HG03025 (cell line): ENCODE results near the gene DHX57.
A peak's percentile ranks its signal among the peaks of the same experiment; 100 is the strongest.
"Not testable (repeated sequence)": the region's sequence is repeated elsewhere in the genome, so short reads cannot be mapped to it uniquely, and the experiment has no call there.

Experiments
- ATAC-seq: cut with Tn5 transposase; IDR thresholded peaks from one replicate; pipeline ENCODE4 v1.9.1; 2021; ENCODE audit warnings: mild to moderate bottlenecking, moderate library complexity; ENCODE audit not compliant: unreplicated experiment, low FRiP score

DHX57 gene

DNA sequence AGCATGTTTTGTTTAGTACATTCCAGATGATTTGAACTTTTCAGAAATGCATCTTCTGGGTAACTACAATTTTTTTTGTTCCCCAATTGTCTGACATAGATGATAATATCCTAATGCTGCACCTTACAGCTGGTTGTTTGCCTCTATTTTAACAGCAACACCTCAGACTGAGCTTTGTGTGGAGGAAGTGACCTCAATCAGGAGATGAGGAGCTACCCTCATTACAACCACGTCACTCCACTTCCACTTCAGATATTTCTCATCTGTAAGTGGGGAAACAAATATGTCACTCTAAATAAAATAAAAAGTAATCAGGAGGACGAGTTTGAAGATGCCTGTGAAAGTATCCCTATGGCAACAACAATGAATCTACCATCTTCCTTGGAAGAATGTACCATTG is 112.5 kb downstream of the DHX57 start:
- no peak for ATAC-seq

DNA sequence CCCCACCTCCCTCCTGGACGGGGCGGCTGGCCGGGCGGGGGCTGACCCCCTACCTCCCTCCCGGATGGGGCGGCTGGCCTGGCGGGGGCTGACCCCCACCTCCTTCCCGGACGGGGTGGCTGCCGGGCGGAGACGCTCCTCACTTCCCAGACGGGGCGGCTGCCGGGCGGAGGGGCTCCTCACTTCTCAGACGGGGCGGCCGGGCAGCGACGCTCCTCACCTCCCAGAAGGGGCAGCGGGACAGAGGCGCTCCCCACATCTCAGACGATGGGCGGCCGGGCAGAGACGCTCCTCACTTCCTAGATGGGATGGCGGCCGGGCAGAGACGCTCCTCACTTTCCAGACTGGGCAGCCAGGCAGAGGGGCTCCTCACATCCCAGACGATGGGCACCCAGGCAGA is 119.8 kb downstream of the DHX57 start:
- not testable (repeated sequence) for ATAC-seq

DNA sequence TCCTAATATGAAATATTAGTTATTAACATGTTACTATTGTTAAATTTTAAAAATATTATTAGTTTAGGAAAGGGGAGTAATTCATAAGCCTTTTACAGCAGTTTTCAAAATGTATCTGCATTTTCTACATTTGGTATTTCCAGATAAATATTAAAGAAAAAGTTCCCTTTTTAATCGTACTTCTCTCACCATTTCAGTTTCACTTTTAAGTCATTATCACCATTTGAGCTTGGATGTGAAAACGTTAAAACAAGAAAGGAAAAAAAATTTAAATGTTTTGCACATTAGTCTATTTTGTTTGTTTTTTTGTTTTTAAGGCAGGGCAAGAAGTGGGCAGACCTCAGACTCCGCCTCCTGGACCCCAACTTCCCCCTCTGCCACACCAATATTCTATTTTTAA is 121.2 kb downstream of the DHX57 start:
- no peak for ATAC-seq

DNA sequence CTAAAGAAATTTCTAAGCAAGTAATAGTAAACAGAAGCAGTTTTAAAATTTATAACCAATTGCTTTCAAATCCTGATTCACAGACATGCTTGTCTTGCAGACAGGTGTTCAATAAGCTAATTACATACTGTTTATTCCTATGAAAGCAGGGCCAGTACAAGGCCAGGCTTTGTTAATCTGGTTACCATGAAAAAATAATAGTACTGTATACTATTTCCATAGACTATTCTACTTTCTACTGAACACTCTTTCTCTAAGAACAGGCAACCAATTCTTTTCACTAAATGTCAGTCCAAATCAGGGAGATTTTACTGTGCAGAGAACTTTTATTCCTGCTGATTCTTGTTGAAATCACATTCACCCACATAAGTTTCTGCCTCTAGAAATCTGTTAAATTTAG is 121.7 kb downstream of the DHX57 start:
- ATAC-seq: no peak

DNA sequence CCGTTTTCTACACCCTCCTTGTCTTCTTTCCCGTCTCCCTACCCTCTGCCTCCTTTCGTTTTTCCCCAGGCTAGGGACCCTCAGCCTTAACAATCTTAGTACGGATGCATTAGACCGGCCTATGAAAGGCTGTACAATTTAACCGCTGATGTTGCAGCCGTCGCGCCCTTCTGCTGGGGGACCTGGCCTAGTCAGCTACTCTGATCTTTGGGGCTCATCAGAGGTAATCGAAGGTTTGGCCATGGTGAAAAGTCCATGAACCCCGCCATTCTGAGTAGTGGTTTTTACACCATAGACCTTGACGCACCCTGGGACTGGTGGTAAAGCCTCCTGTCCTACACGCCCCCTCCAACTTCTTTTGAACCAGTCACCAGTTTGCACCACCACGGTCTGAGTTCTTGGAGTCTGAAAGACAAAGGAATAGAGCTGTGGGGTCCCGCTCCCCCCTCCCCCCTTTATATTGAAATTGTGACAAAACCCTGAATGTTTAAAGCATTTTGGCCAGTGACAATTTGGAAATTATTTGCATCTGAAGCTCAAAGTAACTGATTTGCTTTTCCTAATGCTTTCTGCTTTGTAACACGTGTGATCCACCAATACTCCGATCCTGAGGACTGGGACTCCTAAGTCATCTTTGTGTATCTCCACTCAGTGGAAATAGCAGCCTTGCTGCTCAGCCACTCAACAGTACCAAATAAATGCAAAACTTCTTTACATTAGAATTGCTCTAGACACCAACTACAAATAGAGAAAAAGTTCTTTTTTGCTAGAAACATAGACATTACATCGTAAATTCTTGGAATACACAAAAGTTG is 123.9 kb downstream of the DHX57 start:
- no peak for ATAC-seq

DNA sequence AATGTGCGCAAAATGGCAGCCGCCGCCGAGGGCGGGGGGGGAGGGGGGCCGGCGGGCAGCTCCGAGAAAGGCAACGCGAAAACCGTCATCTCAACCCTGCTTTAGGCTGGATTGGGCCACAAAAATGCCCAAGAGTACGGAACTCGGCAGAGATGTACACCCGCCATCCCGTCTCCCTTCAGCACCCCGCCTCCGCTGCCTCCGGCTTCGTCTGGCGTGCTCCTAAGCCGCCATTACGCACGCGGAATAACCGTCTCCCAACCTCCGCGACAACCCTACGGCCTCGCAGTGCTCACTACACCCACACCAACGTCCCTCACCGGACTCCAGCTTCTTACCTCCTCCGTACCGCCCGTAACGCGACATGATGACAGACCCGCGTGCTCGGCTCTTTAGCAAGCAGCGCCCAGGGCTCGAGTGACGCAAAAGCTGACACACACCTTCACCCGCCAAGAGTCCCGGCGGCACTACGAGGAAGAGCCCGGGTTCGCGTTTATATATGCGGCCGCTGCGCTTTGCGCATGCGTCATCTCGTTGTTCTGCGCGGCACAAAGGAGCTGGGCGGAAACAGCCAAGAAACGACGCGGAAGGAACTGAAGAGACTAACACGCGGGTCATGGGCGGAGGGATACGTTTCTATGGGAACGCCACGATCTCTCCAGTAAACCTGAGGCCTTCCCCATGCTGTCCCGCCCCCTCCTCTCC is 124.7 kb downstream of the DHX57 start, which contains the start of gene SRSF7:
Gene SRSF7, minus strand, starts transcription at position 471 of the 705 bp plus-strand sequence. Its CDS starts 105 bp downstream, at position 366.
- peak; percentile 77 for ATAC-seq

DNA sequence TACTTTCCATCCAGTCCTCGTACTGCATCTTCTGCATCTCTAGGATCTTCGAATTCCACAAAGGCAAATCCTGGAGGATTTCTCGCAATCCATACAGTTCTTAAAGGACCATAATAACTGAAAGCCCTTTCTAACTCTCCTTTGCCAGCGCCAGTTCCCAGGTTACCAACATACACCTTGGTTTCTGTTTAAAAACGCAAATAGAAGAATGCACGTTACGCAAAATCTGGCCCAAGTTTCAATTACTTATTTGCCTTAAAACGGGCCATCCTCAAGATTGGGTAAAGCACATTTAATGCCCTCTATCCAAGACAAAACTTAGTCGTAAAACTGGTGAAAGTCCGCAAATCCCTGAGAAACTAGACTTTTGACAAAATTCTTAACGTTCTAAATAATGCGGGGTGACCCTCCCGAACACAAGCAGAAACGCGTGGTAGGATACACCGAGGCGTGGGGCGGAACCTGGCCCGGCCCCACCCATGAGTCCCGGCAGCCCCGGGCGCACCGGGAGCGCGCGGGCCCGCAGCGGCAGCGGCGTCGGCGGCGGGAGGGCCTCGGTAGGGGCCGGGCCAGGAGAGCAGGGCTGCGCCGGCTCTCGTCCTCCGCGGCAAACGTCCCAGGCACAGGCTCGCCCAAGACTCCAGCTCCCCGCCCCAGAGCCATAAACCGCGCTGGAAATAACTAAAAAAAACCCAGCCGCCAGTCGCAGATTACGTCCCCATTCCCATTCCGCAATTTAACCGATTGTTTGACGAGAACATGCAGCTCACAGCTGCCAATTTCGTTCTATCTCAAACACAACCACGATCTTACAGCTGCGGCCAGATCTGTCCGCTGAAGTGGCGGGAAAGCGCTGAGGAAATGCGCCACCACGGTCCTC is 125.5 kb downstream of the DHX57 start:
- ATAC-seq: no peak

DNA sequence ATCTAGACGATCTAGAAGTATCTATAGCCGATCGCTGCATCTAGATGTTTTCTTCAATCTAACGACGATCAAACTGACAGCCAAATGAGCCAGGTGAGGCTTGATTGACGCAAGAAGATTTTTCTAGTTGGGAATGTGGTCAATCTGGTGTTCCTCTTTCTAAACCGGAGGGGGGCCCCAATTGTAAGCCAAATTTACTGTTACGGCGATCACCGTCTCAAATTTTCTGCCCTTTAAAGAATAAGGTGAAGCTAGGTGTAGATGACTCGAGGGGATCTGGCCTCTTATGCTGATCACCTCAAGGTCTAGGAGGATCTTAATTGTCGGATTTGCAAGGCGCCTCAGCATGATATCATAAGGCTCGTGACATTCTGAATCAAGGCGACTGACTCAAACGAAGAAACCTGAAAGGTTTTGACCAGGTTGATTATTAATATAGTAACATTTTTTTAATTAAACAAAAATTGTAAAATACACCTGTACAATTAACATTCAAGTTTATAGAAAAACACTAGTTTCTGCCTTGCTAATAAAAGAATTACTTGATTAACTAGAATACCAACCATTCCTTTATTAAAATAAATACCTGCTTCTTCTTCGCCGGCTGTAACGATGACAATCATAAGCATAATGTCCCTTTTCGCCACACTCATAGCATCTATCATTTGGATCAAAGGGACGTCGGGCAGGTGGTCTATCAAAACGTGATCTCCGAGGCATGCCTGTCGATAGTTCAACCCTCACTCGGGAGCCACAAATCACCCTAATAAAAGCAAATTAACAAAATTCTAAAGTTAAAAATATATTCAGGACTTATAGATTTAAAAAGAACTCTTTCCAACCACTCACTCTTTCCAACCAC is 126.6 kb downstream of the DHX57 start:
- no peak for ATAC-seq

DNA sequence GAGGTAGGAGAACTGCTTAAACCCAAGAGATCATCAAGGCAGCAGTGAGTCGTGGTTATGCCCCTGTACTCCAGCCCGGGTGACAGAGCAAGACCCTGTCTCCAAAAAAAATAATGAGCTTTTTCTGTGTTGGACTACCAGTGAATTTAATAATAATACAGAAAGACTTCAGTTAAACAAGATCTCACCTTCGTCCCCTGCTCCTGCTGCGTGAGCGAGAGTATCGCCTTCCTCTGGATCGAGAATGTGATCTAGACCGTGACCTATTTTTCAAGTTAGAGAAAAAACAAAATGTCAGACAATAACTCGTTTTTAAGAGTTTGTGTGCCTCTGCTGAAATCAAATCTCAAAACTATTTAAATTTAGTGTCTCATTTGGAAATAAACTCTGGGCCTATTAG is 127.3 kb downstream of the DHX57 start:
- ATAC-seq: no peak

DNA sequence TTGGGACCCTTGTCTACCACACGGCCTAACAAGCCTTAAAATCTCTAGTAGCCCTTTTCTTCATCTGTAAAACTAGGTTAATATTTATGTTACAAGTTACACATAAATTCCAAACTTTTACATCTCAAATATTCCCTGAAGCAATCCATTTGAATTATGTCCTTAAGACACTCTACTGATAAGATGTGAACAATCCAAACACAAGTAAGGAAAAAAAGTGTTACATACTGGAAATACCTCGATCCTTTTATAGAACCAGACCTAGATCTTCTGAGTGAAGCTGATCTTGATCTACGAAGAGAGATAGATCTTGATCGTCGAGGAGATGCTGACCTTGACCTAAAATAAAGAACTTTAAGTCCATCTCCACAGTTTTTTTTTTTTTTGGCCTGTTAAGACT is 127.9 kb downstream of the DHX57 start:
- no peak for ATAC-seq
